Loucy (cell line): Measurements from ENCODE around the gene SPINT1.

Experiments
- EZH2phosphoT487 ChIP-seq: fragments of 200-600 bp; IDR thresholded peaks from 2 replicates; pipeline ENCODE4 v1.6.1; 2018; ENCODE audit warnings: antibody characterized with exemption, mild to moderate bottlenecking, moderate library complexity, borderline replicate concordance
- TF ChIP-seq, protein P1 (sequence below): fragments of 200-600 bp; sonication (generic); conservative IDR thresholded peaks from 2 replicates; pipeline ENCODE4 v1.5.1; 2014; ENCODE audit warnings: mild to moderate bottlenecking, antibody characterized with exemption, low read length

DNA sequence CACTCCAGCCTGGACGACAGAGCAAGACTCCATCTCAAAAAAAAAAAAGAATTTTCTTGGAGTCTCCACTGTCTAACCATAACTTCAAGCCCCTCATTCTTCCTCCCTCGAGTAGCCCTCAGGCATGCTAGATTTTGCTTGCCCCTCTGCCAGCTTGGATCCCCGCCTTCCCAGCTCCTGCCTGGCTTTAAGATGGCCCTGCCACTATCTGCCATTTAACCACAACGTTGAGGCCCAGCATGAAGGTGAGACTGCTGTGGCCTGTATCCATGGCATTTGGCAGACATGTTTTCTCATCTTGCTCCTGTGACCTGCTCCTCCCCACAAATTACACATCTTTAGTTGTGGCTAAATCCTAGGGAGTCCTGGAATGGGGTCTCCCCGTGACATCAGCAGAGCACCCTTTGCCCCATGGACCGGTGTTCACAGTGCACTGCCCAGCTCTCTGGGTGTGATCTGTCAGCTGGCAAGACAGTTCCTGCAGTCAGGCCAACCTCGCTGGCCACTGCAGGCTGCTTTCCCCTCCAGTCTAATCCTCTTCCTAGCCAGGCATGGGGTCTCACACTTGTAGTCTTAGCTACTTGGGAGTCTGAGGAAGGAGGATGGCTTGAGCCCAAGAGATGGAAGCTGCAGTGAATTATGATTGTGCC, 60.8 kb downstream of the SPINT1 start:
- TF ChIP-seq, protein P1, sequence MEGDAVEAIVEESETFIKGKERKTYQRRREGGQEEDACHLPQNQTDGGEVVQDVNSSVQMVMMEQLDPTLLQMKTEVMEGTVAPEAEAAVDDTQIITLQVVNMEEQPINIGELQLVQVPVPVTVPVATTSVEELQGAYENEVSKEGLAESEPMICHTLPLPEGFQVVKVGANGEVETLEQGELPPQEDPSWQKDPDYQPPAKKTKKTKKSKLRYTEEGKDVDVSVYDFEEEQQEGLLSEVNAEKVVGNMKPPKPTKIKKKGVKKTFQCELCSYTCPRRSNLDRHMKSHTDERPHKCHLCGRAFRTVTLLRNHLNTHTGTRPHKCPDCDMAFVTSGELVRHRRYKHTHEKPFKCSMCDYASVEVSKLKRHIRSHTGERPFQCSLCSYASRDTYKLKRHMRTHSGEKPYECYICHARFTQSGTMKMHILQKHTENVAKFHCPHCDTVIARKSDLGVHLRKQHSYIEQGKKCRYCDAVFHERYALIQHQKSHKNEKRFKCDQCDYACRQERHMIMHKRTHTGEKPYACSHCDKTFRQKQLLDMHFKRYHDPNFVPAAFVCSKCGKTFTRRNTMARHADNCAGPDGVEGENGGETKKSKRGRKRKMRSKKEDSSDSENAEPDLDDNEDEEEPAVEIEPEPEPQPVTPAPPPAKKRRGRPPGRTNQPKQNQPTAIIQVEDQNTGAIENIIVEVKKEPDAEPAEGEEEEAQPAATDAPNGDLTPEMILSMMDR = no peak
- no peak for TF ChIP-seq EZH2phosphoT487
